Mesenteric fat pad (tissue), 1 donor: ENCODE measurements around the gene VSTM2L. TPM values are rescaled to one million over a fixed set of nuclear protein-coding genes. Genes with fewer than 3 reads are reported as not detected.

Experiments
- DNase-seq: peaks from one replicate; pipeline ENCODE4 v3.0.0-alpha.2; 2020; ENCODE audit warnings: low spot score
- total RNA-seq: library from RNA; stranded (reverse); fragmentation: NEBNext Ultra II Directional; extraction: Animal tissue kit (Norgen Biotek cat#: 25700); gene quantifications from one replicate; pipeline ENCODE4 v1.2.1, GENCODE V29; 2021
- donor health status: DM: yes; HTN: yes; CAD: no.

VSTM2L gene
- total RNA-seq, 1 donor from 2014 or later = 0.93 TPM

GRCh38 chr20:37986873-37987601 is 84.1 kb downstream of the VSTM2L start:
- DNase-seq = no peak

GRCh38 chr20:37987602-37988290 is 84.8 kb downstream of the VSTM2L start:
- DNase-seq = no peak

GRCh38 chr20:37988306-37988954 is 85.5 kb downstream of the VSTM2L start:
- DNase-seq = no peak

- no peak for DNase-seq
Observed at GRCh38 chr20:37989601-37990295, 86.8 kb downstream of the VSTM2L start.

GRCh38 chr20:37990571-37991151 is 87.7 kb downstream of the VSTM2L start:
- DNase-seq = no peak

- no peak for DNase-seq
Observed at GRCh38 chr20:37991157-37991866, 88.4 kb downstream of the VSTM2L start.

- no peak for DNase-seq
Observed at GRCh38 chr20:37991908-37992307, 89.0 kb downstream of the VSTM2L start.

- DNase-seq = no peak
Observed at GRCh38 chr20:37992802-37993409, 90.0 kb downstream of the VSTM2L start.

- DNase-seq = no peak
Observed at GRCh38 chr20:37994512-37994911, 91.6 kb downstream of the VSTM2L start.

Other genes starting within 250 kb of the VSTM2L start
- gene CTNNBL1, start 209.1 kb upstream of the VSTM2L start, total RNA-seq = 51.8 TPM
- 10.9 TPM for gene TTI1, start 130.3 kb downstream of the VSTM2L start, total RNA-seq
- gene RPRD1B, start 130.6 kb downstream of the VSTM2L start, total RNA-seq = 24.4 TPM